Smooth muscle cell of the brain vasculature (primary cell): Measurements from ENCODE around the gene SACS.
A peak's percentile ranks its signal among the peaks of the same experiment; 100 is the strongest.
"Not testable (repeated sequence)": the region's sequence is repeated elsewhere in the genome, so short reads cannot be mapped to it uniquely, and the experiment has no call there.

Source experiments
- DNase-seq: peaks from one replicate; pipeline ENCODE4 v3.0.0-alpha.2; 2012; ENCODE audit warnings: low read depth, low spot score

The SACS gene

GRCh38 chr13:23455401-23456185 lies 22.1 kb upstream of the SACS start:
- no peak for DNase-seq

- no peak for DNase-seq
These were observed 19.6 kb upstream of the SACS start for GRCh38 chr13:23453132-23453531.

DNA sequence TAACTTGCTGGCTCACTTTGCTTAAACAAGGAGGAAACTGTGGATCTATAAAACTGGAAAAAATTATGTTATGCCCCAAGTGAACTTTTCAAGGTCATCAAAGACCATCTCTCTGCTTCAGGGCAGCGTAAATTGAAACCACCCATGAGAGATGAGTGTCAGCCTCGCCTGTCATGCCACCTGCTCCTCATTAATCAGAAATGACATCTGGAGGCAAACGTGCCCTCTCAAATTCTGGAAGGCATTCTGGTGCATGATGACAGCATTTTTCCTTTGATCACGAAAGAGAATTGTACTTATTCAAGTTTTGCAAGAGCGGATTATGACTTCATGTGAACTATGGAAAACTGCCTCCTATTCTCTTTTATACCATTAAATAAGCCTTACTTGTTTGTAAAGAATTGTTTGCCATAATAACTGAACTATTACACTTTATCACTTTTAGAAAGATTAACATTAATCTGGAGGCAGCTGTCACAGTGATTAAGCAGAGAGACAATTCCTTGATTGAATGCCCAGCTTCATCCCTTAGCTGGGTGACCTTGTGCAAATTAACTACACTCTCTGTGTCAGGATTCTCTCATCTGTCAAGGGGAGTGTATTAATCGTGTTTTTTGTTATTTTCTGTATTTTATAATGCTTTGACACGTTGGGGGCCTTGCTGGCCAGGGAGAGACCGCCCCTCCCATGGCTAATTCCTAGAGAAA lies 17.0 kb upstream of the SACS start:
- no peak for DNase-seq

- no peak for DNase-seq
These were observed 16.1 kb upstream of the SACS start for GRCh38 chr13:23449398-23450162.

DNA sequence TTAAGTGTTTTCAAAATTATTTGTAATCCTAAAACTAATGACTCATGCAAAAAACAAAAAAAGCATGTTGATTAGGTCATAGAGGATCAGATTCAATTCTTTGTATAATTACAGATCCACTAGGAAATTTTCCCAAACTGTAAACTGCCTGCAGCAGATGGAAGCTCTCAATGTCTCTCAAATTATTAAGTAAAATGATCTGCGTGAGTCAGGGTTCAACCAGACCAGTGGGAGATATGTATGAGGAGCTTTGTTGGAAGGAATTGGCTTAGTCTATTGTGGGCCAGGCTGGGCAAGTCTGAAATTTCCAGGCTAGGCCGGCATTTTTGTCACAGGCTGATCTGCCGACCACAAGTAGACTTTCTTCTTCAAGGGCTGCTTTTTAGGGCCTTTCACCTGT lies 14.4 kb upstream of the SACS start:
- DNase-seq = no peak

GRCh38 chr13:23445794-23446193 lies 12.3 kb upstream of the SACS start:
- DNase-seq = no peak

DNA sequence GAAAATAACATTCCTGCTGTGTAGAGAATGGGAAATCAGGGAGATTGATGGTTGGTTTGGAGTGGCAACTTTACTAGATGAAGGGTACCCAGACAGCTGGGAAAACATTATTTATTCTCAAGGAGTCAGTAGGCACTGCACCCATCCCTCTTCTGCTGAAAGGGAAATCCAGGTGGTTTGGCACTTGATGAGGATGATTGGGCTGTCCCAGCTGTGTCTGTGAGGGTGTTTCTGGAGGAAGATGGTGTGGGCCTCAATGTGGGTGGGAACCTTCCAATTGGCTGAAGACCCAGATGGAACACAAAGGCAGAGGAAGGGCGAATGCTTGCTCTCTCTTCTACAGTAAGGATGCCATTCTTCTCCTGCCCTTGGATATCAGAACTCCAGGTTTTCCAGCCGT lies 10.4 kb upstream of the SACS start:
- DNase-seq = no peak

GRCh38 chr13:23443110-23443509 lies 9.6 kb upstream of the SACS start:
- DNase-seq = no peak

- no peak for DNase-seq
These were observed 7.5 kb upstream of the SACS start for GRCh38 chr13:23440821-23441618.

GRCh38 chr13:23440324-23440723 lies 6.8 kb upstream of the SACS start:
- DNase-seq = not testable (repeated sequence)

- DNase-seq = no peak
These were observed 4.4 kb upstream of the SACS start for GRCh38 chr13:23437916-23438315.

GRCh38 chr13:23436680-23437079 lies 3.2 kb upstream of the SACS start:
- DNase-seq = no peak

DNA sequence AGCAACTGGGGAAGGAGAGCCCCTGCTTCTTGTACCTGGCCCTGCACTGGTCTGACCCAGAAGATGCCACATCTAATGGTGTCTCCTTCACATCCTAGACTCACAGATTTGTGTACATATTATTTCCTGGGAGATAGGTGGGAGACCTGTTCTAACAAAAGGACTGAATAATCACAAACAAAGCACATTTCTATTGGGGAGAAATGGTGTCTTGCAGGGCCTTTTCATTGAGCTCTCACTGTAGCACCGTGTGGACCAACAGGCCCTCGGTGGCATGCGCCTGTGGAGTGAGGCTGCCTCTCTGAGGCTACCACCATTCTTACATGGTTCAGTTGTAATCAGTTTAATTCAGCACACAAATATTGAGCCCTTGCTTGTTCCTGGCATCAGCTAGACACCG lies 989 bp upstream of the SACS start:
- DNase-seq = no peak

- DNase-seq = no peak
These were observed 876 bp downstream of the SACS start for GRCh38 chr13:23432626-23433025.

DNA sequence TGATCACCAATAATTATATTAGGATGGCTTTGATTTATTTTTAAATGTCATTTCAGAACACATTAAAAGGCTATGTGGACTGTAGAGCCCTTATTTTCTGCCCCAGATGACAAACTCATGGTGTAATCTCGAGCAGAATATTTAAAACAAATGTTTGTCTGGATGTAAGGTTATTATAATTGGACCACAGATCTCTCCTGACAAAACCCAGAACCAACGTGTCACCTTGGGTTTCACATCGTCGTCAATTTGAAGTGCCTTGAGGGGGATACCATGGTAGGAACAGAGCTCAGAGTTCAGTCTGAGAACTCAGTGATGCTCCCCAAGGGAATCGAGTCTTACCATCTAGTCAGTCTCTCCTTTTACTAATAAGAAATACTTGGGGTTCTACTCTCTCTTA lies 2.8 kb downstream of the SACS start:
- no peak for DNase-seq

GRCh38 chr13:23427881-23428528 lies 5.5 kb downstream of the SACS start:
- DNase-seq = no peak

DNA sequence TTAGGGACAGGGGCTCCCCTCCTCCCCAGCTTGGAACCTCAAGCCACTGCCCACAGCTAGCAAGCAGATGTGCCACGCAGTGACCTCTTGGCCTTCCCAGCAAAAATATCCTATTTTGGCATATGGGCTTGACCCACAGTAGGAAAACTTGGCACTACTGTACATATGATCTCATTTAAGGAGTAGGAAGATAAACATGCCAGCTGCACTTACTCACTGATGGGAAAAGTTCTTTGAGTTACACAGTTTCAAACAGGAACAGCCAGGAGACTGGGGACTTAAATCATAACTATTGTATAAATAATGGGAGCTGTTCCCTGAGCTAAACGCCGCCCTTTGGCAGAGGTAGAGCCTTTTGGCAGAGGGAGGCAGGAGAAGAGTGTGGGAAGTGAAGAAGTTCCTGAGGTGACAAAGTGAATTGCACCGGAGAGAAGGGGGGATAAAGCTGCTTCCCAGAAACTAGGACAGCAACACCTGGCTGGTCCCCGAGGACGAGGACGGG lies 6.1 kb downstream of the SACS start:
- peak; percentile 67 for DNase-seq

- no peak for DNase-seq
These were observed 11.9 kb downstream of the SACS start for GRCh38 chr13:23421596-23421995.

DNA sequence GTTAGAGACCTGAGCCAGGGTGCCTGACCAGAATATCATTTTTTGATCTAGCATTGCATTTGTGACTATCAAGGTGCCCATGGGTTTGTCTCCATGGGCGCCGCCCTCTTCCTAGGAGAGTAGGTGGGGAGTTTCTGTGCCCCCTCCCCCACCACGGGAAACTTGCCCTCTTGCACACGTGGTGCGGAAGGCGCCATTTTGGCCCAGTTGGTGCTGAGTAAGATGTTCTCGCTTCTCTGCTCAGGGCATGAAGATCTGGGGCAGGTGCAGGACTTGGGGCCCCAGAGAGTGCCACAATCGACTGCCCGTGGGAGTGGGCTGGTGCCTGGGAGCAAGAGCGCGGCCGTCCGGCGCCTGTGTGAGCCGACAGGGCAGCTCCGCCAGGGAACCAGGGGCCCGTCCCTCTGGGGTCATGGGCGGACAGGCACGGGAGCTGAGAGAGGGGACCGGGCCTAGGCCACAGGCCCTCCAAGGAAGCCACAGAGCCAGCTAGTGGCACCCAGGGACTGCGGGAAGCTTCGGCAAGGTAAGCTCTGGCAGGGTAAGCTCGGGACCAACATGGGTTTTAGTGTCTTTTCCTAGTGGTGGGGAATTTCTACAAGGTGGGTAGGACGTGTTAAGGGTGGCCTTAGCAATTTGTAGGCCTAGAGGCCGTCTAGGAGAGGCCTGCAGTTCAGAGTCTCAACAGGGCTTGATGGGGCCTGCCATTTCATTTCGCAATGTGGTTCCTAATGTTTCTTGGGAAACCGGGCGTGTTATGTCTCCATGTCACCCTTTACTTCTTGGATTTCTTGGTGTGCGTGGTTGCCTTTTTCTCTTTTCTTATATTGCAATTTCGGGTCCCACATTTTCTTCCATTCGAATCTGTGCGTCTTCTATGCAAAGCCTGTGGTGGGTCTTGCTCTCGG lies 14.5 kb downstream of the SACS start:
- no peak for DNase-seq

- no peak for DNase-seq
These were observed 18.8 kb downstream of the SACS start for GRCh38 chr13:23414682-23415081.
